Breast epithelium (tissue), 4 donors: ENCODE results near the gene HIPK2. TPM values are rescaled to one million over a fixed set of nuclear protein-coding genes. Genes with fewer than 3 reads are reported as not detected.

Experiments
- DNase-seq, 2 donors: peaks; one replicate each; pipeline ENCODE4 v3.0.0-alpha.2; 2019; ENCODE audit warnings: low spot score in 2 of 2
- H3K27ac ChIP-seq, 2 donors: fragments of 200-600 bp; sonication (generic) in 1 of 2; one replicate each; pipeline ENCODE4 v1.5.1; 2016 to 2019; ENCODE audit warnings: mild to moderate bottlenecking in 1 of 2
- H3K27me3 ChIP-seq, 2 donors: fragments of 200-600 bp; sonication (generic) in 1 of 2; one replicate each; pipeline versions ENCODE4 v1.5.1 to v1.6.0; 2017 to 2019; ENCODE audit warnings: control low read depth in 1 of 2, mild to moderate bottlenecking in 1 of 2
- H3K36me3 ChIP-seq: fragments of 200-600 bp; one replicate; pipeline ENCODE4 v1.5.1; 2019
- H3K4me1 ChIP-seq, 2 donors: fragments of 200-600 bp; sonication (generic); one replicate each; pipeline ENCODE4 v1.5.1; 2016 to 2019; ENCODE audit warnings: control low read depth in 1 of 2
- H3K4me3 ChIP-seq, 3 donors: fragments of 200-600 bp; sonication (generic); 1 replicate in 2 of 3; 2 replicates in 1 of 3; pipeline ENCODE4 v1.5.1; 2016 to 2019; ENCODE audit warnings: mild to moderate bottlenecking in 3 of 3, moderate library complexity in 2 of 3
- H3K9me3 ChIP-seq, 2 donors: fragments of 200-600 bp; sonication (generic) in 1 of 2; one replicate each; pipeline ENCODE4 v1.5.1; 2016 to 2019; ENCODE audit warnings: control low read depth in 1 of 2
- POLR2A ChIP-seq: fragments of 450-650 bp; IDR thresholded peaks from one replicate; pipeline ENCODE4 v1.6.1; 2016; ENCODE audit warnings: antibody characterized with exemption, mild to moderate bottlenecking, moderate library complexity
- POLR2AphosphoS5 ChIP-seq, 3 donors: sonication (generic); formaldehyde crosslinking; IDR thresholded peaks; one replicate each; pipeline ENCODE4 v1.6.1; 2017; ENCODE audit warnings: antibody characterized with exemption in 3 of 3
- intact Hi-C: fragments of 100-400 bp; cut with DNase I; formaldehyde crosslinking; loops from one replicate; pipeline ENCODE4 v1.15.1; 2023; ENCODE audit warnings: low total_unique reads
- total RNA-seq, 3 donors: library from RNA; depleted of rRNA; stranded (reverse); fragments of >200 nt; gene quantifications; one replicate each; pipeline ENCODE4 v1.1.0, GENCODE V29; 2016
- TF ChIP-seq, protein P1 (sequence below), 3 donors: fragments of 450-650 bp; IDR thresholded peaks; one replicate each; pipeline ENCODE4 v1.5.1; 2016 to 2017; ENCODE audit warnings: antibody characterized with exemption in 3 of 3, mild to moderate bottlenecking in 3 of 3, moderate library complexity in 3 of 3

Gene HIPK2
- total RNA-seq, 3 donors from 2014 or later, result 26.4 to 31.8 (median 31.1) TPM

GRCh38 chr7:139822855-139823254 lies 45.1 kb upstream of the HIPK2 start:
- H3K9me3 ChIP-seq, result no peaks in the 10 kb centered on the region
- no peaks in the 10 kb centered on the region for H3K4me1 ChIP-seq
- H3K27me3 ChIP-seq, result peaks cover 0 to 4% of the 10 kb centered on the region in 2 donors
- DNase-seq, result no peak
- H3K27ac ChIP-seq, result no peak overlapping the region
- intact Hi-C loops, result loop anchor here (5.0 kb wide), 1 partner anchor 1574 kb away; no protein-coding TSS in a partner anchor
- no peaks in the 10 kb centered on the region for H3K36me3 ChIP-seq
- TF ChIP-seq POLR2A, result no peak
- no peak for TF ChIP-seq POLR2AphosphoS5 (IDR thresholded peaks at IDR 0.05)
- TF ChIP-seq, protein P1, sequence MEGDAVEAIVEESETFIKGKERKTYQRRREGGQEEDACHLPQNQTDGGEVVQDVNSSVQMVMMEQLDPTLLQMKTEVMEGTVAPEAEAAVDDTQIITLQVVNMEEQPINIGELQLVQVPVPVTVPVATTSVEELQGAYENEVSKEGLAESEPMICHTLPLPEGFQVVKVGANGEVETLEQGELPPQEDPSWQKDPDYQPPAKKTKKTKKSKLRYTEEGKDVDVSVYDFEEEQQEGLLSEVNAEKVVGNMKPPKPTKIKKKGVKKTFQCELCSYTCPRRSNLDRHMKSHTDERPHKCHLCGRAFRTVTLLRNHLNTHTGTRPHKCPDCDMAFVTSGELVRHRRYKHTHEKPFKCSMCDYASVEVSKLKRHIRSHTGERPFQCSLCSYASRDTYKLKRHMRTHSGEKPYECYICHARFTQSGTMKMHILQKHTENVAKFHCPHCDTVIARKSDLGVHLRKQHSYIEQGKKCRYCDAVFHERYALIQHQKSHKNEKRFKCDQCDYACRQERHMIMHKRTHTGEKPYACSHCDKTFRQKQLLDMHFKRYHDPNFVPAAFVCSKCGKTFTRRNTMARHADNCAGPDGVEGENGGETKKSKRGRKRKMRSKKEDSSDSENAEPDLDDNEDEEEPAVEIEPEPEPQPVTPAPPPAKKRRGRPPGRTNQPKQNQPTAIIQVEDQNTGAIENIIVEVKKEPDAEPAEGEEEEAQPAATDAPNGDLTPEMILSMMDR (IDR thresholded peaks at IDR 0.05), result no peak
- no peak overlapping the region for H3K4me3 ChIP-seq

- H3K27ac ChIP-seq, result no peak overlapping the region
- TF ChIP-seq, protein P1 (IDR thresholded peaks at IDR 0.05), result no peak
- TF ChIP-seq POLR2A, result no peak
- no peak for TF ChIP-seq POLR2AphosphoS5 (IDR thresholded peaks at IDR 0.05)
- intact Hi-C loops, result loop anchor here (5.0 kb wide), 1 partner anchor 1576 kb away; no protein-coding TSS in a partner anchor
- peaks cover 0 to 4% of the 10 kb centered on the region in 2 donors for H3K27me3 ChIP-seq
- H3K9me3 ChIP-seq, result no peaks in the 10 kb centered on the region
- H3K36me3 ChIP-seq, result no peaks in the 10 kb centered on the region
- H3K4me3 ChIP-seq, result no peak overlapping the region
- H3K4me1 ChIP-seq, result no peaks in the 10 kb centered on the region
- no peak for DNase-seq
Measured at GRCh38 chr7:139821349-139822105, 43.7 kb upstream of the HIPK2 start.

GRCh38 chr7:139820089-139820488 lies 42.3 kb upstream of the HIPK2 start:
- H3K9me3 ChIP-seq, result no peaks in the 10 kb centered on the region
- intact Hi-C loops, result loop anchor here (5.0 kb wide), 1 partner anchor 1577 kb away; no protein-coding TSS in a partner anchor
- no peak overlapping the region for H3K27ac ChIP-seq
- peaks cover 0 to 4% of the 10 kb centered on the region in 2 donors for H3K27me3 ChIP-seq
- H3K4me1 ChIP-seq, result no peaks in the 10 kb centered on the region
- no peak for TF ChIP-seq POLR2AphosphoS5 (IDR thresholded peaks at IDR 0.05)
- TF ChIP-seq POLR2A, result no peak
- TF ChIP-seq, protein P1 (IDR thresholded peaks at IDR 0.05), result no peak
- H3K4me3 ChIP-seq, result no peak overlapping the region
- no peaks in the 10 kb centered on the region for H3K36me3 ChIP-seq
- DNase-seq, result no peak

- no peak for TF ChIP-seq POLR2A
- TF ChIP-seq POLR2AphosphoS5 (IDR thresholded peaks at IDR 0.05), result no peak
- TF ChIP-seq, protein P1 (IDR thresholded peaks at IDR 0.05), result no peak
- H3K4me1 ChIP-seq, result no peaks in the 10 kb centered on the region
- no peaks in the 10 kb centered on the region for H3K9me3 ChIP-seq
- DNase-seq, result no peak
- no peaks in the 10 kb centered on the region for H3K27me3 ChIP-seq
- H3K4me3 ChIP-seq, result no peak overlapping the region
- H3K36me3 ChIP-seq, result no peaks in the 10 kb centered on the region
- intact Hi-C loops, result no loop called here
- H3K27ac ChIP-seq, result no peak overlapping the region
Measured at GRCh38 chr7:139817249-139817648, 39.5 kb upstream of the HIPK2 start.

DNA sequence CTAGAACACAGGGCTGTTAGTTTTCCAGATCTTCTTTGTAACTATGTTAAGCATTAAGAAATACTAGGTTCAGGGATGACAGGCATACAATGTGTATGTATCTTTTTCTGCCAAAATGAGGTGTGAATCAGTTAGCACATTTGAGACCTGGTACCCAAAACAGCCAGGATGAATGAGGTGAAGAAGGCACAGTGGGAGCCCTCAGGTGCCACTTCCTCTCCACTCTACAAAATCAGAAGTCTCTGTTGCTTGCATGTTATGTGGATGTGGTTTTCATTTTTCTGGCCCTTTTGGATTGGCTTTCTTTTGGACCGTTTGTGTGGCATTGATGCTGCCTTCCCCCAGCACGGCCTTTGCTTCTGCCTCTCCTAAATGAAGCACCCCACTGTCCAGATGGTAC lies 35.9 kb upstream of the HIPK2 start:
- H3K9me3 ChIP-seq, result no peaks in the 10 kb centered on the region
- intact Hi-C loops, result no loop called here
- H3K4me1 ChIP-seq, result no peaks in the 10 kb centered on the region
- no peaks in the 10 kb centered on the region for H3K36me3 ChIP-seq
- no peak overlapping the region for H3K4me3 ChIP-seq
- no peak overlapping the region for H3K27ac ChIP-seq
- TF ChIP-seq POLR2A, result no peak
- TF ChIP-seq POLR2AphosphoS5 (IDR thresholded peaks at IDR 0.05), result no peak
- TF ChIP-seq, protein P1 (IDR thresholded peaks at IDR 0.05), result no peak
- DNase-seq, result no peak
- H3K27me3 ChIP-seq, result no peaks in the 10 kb centered on the region
